HG03342 (cell line): ENCODE measurements around the gene TLE2.
"Not testable (repeated sequence)": the region's sequence is repeated elsewhere in the genome, so short reads cannot be mapped to it uniquely, and the experiment has no call there.

ENCODE experiments used
- ATAC-seq: cut with Tn5 transposase; IDR thresholded peaks from one replicate; pipeline ENCODE4 v1.9.1; 2021; ENCODE audit warnings: mild to moderate bottlenecking, moderate library complexity; ENCODE audit not compliant: unreplicated experiment

Gene TLE2

DNA sequence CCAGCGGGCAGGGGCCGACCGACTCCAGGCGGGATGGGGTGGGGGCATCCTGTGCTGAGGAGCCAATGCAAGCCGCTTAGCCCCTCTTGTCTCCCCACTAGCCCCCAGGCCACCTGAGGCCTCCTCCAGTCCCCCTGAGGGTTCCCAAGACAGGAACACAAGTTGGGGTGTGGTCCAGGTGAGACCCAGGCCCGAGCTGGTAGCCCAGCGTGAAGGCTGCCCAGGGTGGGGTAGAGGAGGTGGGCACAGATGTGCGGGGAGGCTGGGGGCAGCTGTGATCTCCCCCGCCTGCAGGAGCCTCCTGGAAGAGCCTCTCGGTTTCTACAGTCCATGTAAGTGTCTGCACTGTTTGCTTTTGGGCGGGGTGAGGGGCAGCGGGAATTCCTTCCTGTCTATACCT lies 41.3 kb downstream of the TLE2 start:
- ATAC-seq = no peak

- ATAC-seq = no peak
These were observed 42.0 kb downstream of the TLE2 start for GRCh38 chr19:2986951-2987524.

- no peak for ATAC-seq
These were observed 44.9 kb downstream of the TLE2 start for GRCh38 chr19:2984215-2984528.

GRCh38 chr19:2983351-2984214 lies 45.5 kb downstream of the TLE2 start:
- ATAC-seq = no peak

DNA sequence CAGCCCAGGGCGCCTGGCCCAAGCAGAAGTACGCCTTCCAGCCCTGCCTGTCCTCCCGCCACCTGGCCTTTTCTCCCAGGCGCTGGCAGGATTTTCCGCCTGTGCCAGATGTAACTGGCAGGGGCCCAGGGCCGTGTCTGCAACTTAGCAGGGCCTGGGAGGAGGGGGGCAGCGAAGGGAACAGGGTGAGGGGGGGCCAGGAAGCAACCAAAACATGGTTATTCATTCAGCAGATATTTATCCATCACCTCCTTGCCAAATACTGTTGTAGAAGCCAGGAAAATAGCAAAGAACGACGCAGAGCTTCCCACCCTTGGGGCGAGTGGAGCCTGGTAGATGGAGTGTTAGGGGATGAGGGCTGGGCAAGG lies 46.1 kb downstream of the TLE2 start:
- no peak for ATAC-seq

GRCh38 chr19:2982561-2982960 lies 46.5 kb downstream of the TLE2 start:
- ATAC-seq = no peak

GRCh38 chr19:2981898-2982297 lies 47.2 kb downstream of the TLE2 start:
- no peak for ATAC-seq

GRCh38 chr19:2978772-2979171 lies 50.3 kb downstream of the TLE2 start:
- no peak for ATAC-seq

DNA sequence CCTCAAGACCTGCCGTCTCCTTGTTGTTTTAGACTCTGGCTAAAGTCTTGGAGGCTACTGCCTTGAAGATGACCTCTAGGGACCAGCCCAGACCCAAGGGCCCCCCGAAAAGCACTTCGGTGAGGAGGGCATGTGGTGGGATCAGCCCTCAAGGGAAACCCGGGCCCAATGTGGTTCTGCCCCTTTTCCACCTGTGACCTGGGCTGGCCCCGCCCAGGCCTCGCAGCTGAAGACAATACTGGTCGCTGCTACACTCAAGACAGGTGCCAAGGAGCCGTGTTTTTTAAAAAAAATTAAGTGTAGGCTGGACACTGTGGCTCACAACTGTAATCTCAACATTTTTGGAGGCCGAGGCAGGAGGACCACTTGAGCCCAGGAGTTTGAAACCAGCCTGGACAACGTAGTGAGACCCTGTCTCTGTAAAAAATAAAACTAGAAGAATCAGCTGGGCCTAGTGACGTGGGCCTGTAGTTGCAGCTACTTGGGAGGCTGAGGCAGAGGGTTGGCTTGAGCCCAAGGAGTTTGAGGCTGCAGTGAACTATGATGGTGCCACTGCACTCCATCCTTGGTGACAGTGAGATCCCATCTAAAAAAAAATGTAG lies 50.8 kb downstream of the TLE2 start:
- ATAC-seq = no peak

GRCh38 chr19:2977746-2978138 lies 51.3 kb downstream of the TLE2 start:
- ATAC-seq = no peak

DNA sequence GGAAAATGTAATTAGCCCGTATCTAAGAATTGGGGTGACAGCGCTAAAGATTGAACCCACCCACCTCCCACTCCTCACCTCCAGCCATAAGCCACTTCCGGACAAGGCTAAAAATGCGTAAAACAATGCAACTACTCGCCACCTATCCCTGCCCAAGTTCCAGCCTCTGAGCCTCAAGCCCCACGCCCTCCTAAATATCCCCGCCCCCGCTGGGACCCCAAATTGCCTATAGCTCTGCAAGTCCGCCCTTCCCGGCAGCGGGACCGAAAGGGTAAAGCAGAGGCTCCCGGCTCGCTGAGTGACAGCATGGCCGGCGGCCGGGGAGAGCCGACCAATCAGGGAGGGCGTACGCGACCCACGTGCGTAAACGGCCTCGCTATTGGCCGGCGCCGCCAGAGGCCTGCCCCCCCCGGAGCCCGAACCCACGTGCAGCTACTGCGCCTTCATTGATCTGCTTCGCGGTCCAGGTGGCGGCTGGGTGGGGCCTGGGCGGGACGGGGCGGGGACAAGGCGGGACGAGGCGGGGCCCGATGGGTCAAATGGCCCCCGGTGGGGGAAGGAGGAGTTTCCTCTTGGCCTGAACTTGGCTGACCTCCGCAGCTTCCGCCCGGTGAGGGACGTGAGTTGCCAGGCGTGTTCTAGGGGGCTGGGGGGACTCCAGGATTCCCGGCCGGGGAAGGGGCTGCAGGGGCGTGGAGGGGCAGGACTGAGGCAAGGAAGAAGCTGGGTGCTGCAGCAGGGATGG lies 51.9 kb downstream of the TLE2 start, which contains the start of gene TLE6:
TLE6 (plus strand) TSS at position 564 of the 745 bp plus-strand sequence. CDS start 670 bp downstream, outside the sequence.
- peak; percentile 89 for ATAC-seq

- ATAC-seq = no peak
These were observed 52.5 kb downstream of the TLE2 start for GRCh38 chr19:2976609-2977000.

DNA sequence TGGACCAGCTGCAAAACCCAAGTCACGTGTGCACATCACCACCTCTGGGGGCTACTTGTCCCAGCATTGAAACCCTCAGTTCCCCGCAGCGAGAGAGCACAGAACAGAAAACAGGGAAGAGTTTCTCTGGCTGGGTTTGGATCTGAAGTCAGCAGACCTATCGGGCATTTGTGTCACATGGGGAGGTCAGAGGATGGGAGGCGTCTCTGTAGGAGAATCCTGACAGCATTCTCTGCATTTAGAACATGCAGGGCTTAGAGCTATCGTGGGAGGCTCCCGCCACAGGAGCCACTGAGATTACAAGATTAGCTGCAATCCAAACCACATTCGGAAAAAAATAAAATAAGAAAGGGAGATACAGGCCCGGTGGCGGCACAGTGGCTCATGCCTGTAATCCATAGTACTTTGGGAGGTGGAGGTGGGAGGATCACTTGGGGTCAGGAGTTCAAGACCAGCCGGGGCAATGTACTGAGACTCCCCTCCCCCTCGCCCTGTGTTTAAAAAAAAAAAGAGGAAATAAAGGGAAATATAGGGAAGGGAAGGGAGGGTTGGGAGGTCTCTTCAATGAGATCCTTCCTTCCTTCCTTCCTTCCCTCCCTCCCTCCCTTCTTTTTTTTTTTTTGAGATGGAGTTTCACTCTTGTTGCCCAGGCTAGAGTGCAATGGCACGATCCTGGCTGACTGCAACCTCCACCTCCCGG lies 54.6 kb downstream of the TLE2 start:
- no peak for ATAC-seq

- no peak for ATAC-seq
These were observed 55.9 kb downstream of the TLE2 start for GRCh38 chr19:2973229-2973628.

- ATAC-seq = no peak
These were observed 58.8 kb downstream of the TLE2 start for GRCh38 chr19:2970201-2970835.

DNA sequence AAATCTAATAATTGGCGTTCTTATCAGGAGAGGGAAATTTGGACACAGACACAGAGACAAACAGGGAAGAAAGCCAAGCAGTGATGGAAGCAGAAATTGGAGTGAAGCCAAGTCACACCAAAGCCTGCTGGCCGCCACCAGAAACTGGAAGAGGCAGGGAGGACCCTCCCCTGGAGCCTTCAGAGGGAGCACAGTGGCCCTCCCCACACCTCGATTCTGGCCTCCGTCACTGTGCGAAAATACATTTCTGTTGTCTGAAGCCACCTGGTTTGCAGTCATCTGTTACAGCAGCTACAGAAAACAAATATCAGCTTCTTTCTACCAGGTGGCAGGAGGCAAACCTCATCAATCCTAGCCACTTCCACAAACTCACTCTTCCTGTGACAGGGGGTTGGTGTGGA lies 60.0 kb downstream of the TLE2 start:
- ATAC-seq = no peak

GRCh38 chr19:2967972-2968371 lies 61.1 kb downstream of the TLE2 start:
- ATAC-seq = no peak

DNA sequence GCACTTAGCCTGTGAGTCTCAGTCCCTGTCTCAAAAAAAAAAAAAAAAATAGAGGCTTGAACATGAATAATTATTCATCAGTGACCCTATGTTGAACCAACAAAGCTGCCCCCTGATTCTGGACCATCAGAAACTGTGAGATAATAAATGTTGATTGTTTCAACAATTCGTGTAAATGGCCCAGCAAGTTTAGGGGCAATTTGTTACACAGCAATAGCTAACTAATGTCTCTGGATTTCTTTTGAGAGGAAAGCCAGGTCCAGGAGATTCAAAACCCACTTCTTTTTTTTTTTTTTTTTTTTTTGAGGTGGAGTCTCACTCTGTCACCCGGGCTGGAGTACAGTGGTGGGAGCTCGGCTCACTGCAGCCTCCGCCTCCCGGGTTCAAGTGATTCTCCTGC lies 64.2 kb downstream of the TLE2 start:
- no peak for ATAC-seq

DNA sequence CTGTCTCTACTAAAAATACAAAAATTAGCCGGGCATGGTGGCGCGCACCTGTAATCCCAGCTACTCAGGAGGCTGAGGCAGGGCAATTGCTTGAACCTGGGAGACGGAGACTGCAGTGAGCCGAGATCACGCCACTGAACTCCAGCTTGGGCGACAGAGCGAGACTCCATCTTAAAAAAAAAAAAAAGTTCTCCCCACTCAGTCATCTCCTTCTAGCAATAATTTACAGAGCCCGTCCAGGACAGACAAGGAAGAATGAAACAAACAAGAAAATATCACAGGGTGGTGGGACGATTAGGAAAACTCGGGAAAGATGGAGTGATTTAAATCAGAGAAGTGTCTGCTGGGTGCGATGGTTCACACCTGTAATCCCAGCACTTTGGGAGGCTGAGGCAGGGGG lies 65.4 kb downstream of the TLE2 start:
- not testable (repeated sequence) for ATAC-seq

GRCh38 chr19:2963122-2963521 lies 66.0 kb downstream of the TLE2 start:
- ATAC-seq = no peak
